ENCODE data around the gene RSAD2.
"Not testable (repeated sequence)": the region's sequence is repeated elsewhere in the genome, so short reads cannot be mapped to it uniquely, and the experiment has no call there.

Gene RSAD2

DNA sequence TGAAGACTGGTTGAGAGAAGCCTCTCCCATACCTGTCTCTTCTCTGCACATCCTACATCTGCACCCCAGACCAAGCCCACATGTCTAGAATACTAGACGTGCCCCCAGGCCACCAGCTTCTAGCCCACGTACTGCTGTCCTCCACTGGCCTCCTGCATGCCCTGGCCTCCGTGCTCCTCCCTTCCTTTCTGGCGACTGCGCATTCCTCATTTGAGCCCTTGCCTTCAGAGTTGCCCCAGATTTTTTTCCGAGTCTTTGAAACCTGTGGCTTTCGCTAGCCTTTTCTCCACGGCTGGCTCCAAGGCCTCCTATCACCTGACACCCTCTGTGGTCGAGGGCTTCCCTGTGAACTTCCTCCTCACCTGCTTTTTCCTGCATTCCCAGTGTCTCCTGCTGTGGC lies 50.9 kb downstream of the RSAD2 start:
- no peak for FAIRE-seq

DNA sequence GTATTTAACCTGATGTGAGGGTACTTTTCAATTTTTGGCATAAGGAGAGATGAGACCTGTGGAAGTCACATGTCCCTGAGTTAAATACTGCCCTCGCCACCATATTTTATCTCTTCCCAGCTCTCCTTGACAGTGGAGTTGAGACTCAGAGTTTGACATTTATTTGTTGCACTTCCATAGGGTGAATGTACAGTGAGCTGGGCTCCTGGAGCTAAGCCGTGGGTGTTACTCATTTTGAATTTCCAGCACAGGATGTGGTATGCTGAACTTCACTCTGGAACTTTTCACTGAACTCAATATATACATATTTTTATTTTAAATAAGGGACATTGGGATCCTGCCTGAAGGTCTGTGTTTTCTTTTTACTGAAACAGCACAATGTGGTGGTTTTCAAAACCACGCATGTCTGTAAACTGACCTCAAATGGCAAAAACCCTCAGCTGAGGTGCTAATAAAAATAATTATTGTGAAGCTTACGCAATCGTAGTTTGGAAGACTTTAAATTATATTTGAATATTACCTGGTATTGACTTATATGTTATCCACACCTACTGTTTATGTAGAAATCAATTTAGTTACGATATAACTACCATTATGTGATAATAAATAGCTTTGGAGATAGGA lies 51.7 kb downstream of the RSAD2 start:
- no peak for FAIRE-seq

DNA sequence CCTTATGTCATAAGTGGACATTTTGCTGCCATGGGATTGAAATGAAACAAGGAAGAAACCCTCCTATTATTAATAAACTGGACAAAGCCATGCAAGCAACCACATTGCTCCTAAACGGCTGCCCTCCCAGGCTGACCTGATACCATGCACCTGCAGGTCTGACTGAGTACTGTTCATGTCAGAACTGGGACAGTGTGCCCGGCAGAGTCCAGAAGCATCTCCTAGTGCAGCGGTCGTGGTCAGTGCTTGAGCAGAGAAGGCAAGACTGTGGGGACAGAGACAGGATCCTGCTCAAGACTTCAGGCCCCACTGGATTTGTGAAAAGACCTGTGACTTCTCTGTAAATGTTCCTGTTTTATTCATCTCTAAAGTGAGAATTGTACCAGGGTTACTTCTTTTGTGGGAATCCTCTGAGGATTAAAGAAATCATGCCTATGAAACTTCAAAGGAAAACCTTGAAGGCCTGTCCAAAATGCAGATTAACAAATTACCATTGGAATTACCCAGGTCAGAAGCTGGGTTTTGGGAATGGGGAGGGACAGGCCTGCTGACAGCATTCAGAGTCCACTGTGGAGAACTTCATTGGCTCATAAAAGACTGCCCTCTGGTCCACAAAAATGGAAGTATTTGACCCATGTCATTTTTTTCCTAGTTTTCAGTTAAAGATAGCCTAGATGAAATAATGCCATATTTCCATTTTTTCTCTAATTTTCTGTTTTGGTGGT lies 53.5 kb downstream of the RSAD2 start:
- FAIRE-seq = no peak

DNA sequence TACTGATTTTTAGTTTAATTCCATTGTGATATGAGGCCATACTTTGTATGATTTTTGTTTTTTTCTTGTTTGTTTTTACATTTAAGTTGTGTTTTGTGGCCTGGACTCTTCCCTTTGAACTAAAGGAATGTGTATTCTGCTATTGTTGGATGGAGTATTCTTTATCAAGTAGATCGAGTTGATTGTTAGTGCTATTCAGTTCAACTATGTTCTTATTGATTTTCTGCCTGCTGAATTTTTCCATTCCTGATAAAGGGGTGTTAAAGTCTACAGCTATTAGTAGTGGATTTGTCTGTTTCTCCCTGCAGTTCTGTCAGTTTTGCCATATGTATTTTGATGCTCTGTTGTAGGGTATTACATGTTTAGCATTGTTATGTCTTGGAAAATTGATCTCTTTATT lies 54.2 kb downstream of the RSAD2 start:
- FAIRE-seq = peak; percentile 35

DNA sequence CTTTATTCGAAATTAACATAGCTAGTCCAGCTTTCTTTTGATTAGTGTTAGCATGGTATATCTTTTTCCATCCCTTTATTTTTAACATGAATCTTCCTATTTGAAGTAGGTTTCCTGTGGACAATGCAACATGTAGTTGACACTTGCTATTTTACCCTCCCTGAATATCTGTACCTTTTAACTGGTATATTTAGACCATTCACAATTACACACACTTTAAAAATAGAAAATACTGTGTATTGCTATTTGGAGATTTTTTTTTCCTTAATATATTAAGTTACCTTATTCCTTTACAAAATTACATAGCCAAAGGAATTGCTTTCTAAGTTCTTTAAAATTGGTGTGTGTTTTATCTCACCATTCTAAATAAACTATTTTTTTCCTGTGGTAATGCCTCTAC lies 54.6 kb downstream of the RSAD2 start:
- FAIRE-seq = no peak

DNA sequence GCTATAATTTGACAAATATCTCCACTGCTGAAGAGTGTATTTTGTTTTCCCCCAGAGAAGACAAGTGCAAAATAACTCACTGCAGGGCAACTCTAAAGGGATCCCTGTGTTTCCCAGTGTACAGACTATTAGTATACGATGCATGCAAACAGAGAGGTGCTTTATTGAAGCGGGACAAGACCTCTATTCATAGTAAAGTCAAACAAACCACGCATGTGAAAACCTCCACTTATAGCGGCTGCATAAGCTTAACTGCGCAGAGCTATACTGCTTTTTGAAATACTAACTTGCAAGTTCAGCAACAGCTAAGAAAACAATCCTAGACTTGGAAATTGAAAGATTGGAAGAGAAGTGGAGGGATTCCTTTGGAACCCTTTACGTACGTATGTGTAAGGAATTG lies 55.3 kb downstream of the RSAD2 start:
- no peak for FAIRE-seq

DNA sequence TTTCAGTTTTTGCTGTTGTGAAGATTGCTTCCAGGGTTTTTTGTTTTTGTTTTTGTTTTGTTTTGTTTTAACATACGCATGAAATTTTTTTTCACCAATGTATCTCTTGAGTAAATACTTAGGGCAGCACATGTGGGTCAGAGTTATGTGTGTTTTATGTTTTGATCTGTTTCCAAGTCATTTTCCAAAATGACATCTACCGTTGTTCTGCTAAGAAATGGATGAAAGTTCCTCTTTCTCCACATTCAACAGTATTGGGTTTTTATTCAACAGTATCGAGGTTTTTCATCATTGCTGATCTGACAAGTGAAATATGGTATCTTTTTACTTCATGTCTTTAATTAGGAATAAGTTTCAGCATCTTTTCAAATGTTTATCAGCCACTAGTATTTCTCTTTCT lies 56.3 kb downstream of the RSAD2 start:
- no peak for FAIRE-seq

DNA sequence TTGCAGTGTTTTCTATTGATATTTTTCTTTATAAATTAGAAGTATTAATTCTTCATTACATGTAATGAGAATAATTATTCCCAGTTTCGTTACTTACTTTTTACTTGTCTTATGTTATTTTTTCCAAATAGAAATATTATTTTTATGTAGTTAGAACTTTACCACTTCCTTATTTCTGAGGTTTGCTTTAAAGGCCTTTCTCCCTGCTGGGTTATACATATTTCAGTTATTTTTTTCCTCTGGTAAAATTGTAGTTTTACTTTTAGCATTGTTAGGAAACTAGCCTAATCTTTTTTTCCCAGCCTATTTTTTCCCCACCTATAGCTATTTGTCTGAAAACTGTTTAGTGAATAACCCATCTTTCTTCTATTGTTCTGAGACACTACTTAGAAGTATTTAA lies 56.8 kb downstream of the RSAD2 start:
- FAIRE-seq = no peak

DNA sequence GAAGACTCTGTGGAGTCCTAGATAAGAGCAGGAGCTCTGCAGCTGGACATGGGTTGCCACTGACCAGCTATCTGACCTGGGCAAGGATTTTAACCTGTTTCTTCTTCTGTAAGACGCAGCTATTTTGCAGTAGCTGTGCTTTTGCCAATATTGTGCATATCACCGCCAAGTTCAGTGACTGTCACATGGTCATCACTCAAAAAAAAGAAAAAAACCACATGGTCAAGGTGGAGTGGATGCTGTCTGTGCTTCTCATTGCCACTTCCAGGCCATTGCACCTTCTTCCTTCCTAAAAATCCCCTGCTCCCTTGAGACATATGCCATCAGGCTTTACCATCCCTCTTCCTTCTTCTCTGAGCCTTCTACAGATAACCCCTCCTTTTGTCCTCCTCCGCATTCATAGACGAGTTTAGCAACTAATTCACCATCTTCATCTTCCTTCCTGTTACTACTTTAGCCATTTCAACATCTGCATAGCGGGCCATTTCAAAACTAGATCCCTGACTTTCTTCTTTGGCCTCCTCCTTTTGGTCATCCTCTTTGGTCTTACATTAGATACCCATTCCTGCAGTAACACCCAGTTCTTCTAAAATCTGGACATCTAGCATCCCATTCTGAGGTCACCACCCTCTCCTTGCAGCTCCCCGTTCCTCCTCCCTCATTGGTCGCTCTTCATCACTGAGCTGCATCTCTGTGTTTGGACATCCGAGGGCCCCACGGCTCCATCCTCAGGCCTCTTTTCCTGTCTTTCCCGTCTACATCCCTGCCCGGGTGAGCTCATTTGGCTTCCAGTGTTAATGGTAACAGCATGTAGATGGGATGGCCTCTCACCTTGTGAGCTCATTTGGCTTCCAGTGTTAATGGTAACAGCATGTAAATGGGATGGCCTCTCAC lies 57.4 kb downstream of the RSAD2 start:
- FAIRE-seq = no peak

DNA sequence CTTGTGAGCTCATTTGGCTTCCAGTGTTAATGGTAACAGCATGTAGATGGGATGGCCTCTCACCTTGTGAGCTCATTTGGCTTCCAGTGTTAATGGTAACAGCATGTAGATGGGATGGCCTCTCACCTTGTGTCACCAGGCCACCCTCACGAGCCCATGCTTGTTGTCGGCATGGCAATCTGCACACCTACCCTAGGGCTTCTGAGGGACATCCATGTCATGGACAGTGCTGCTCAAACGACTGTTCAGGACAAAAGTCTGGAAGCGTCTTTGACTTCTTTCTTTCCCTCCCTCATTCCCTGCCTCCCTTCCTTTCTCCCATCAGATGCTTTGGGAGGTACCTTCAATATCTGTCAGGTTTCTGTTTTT lies 58.1 kb downstream of the RSAD2 start:
- FAIRE-seq = not testable (repeated sequence)

DNA sequence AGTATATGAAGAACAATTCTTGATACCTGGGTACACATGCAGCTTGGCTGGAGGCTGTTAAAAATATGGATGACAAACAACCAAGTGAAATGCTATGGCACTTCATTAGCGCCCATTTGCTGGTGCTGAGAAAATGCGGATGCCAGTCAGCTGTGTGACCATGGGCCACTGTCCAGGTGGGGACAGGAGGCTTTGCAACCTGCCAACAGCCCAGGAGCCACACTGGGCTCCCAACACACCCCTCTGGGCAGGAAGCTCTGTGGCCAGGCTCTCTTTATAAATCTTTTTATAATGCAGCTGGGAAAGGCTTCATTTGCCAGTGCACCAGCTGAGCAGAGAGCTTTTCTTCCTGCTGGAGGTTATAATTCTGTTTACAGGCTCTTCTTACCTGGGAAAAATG lies 59.6 kb downstream of the RSAD2 start:
- FAIRE-seq = no peak

DNA sequence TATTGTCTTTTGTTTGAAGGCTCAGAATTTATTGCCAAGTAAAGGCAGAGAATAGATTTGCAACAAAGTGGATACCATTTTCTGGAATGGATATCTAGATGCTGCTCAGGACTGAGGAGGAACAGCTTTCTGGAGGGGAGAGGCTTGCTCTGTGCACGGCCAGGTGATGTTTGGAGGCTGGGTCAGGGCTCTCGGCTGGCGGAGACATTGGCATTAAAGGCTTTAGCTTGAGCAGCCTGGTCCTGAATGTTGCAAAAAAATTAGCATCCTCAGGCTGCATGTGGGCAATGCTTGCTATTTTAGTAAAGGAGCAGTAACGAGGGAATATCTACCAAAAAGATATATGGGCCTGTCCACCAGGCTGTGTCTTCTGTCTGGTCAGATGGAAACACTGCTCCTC lies 60.0 kb downstream of the RSAD2 start:
- FAIRE-seq = no peak

DNA sequence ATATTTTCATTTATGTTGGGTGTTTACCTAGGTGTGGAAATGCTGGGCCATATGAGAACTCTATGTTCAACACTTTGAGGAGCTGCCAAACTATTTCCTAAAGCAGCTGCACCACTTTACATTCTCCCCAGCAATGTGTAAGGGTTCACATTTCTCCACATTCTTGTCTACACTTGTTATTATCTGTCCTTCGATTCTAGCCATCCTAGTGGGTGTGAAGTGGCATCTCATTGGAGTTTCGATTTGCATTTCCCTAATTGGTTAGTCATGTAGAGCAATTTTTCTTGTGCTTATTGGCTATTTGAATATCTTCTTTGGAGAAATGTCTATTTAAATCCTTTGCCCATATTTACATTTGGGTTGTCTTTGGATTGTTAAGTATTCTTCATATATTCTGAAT lies 61.5 kb downstream of the RSAD2 start:
- no peak for FAIRE-seq

DNA sequence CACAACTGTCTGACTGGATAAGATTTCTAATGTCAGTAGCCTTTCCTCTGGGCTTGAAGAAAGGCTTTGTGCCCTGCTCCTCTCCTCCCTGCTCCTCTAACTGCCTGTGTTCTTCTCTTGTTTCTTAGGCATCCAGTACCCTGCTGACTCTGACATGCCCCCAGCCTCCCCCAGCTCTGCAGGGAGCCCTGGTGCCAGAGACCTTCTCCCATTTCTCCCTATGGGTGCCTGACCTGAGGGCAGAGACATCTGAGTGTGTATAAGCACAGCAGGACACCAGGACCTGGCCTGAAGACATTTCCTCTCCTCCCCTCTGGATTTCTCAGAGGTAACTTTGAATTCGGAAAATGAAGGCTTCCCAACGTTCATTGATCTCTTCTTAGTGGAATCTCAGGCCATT lies 63.2 kb downstream of the RSAD2 start:
- FAIRE-seq = no peak

DNA sequence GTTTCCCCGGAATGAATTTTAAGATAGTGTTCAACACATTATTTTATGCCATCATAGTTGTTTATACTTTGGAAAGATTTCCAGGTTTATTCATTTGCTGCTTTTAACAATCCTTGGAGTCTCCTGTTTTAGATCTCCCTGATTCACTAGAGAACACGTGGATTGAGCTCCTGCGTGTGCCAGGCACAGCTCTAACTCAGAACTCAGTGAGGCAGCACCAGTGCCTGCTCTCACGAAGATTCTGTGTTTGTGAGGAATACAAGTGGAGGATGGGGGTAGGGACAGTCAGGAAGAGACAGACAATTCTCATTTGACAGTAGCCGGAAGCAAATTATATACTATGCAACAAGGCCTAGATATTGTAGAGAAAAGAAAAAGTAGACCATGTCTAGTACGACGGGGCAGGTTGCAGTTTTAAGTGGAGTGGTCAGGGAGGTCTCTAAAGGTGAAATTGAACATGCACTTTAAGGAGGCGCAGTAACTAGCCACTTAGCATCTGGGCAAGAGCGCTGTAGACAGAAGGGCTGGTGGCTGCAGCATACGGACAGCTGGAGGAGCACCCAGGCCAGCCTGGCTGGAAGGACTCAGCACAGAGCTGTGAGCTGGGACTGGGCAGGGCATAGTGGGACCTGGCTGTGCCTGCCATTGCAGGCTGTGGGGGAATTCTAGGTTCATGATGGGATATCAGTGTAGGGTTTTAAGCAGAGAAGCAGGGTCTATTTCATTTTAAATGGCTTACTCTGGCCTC lies 63.9 kb downstream of the RSAD2 start:
- no peak for FAIRE-seq

DNA sequence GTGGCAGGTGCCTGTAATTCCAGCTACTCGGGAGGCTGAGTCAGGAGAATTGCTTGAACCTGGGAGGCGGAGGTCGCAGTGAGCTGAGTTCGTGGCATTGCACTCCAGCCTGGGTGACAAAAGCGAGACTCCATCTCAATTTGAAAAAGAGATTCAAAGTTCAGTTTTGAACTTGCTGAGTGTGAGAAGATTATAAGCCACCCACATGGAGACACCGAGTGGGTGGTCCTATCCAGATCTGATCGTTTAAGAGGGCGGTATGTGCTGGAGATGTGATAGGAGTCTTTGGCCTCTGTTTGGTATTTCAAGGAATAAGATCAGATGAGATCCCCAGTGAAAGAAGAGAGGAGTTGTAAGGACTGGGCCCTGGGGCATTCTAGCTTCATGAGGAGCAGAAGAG lies 65.3 kb downstream of the RSAD2 start:
- no peak for FAIRE-seq

DNA sequence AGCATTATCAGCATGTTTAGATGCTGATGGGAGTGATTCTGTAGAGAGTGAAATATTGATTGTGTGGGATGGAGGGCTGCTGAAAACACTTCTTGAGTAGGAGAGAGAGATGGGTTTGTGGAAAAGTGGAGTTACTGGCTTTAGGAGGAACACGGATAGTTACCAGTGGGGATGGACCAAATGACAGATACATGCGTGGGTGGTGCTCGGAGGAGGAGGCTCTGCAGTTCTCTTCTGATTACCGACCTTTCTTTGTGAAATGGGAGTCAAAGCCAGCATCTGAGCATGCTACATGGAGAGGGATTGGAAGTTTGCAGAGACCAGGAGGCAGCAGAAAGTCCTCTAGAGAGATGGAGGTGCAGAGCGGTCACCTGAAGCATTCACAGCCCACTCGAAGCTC lies 65.9 kb downstream of the RSAD2 start:
- FAIRE-seq = no peak

DNA sequence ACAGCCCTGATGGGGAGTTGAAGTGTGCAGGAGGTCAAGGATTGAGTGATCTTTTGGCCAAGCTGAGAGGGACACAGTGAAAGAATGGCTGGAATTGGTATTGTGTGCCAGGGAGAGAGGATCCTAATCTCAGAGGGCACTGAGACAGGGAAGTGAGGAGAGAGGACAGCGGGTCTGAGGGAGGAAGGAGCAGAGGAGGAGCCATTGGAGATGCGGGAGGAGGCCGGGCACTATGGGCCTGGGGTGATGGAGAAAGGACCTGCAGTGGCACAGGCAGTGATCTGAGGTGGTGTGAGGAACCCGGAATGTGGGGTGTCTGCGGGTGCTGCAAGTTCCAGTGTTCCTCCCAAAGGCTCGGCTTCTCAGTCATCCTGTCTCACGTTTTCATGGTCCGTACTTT lies 66.4 kb downstream of the RSAD2 start:
- no peak for FAIRE-seq

DNA sequence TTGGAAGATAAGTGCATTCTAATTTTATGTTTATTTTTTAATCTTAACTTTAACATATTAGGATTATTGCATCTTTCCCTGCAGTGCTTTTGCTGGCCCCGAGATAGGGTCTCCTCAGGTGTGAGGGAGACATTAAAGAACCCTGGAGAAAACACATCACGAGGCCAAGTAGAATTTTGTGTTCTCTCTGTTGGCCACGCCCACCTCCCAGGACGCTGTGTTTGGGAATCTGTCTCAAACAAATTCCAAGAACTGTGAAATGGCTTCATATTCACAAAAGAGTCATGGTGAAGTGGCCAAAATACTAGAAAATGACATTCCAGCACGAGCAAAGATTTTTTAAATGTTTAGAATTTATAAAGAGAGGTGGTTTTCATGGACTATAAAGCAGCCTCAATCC lies 67.0 kb downstream of the RSAD2 start:
- FAIRE-seq = no peak

DNA sequence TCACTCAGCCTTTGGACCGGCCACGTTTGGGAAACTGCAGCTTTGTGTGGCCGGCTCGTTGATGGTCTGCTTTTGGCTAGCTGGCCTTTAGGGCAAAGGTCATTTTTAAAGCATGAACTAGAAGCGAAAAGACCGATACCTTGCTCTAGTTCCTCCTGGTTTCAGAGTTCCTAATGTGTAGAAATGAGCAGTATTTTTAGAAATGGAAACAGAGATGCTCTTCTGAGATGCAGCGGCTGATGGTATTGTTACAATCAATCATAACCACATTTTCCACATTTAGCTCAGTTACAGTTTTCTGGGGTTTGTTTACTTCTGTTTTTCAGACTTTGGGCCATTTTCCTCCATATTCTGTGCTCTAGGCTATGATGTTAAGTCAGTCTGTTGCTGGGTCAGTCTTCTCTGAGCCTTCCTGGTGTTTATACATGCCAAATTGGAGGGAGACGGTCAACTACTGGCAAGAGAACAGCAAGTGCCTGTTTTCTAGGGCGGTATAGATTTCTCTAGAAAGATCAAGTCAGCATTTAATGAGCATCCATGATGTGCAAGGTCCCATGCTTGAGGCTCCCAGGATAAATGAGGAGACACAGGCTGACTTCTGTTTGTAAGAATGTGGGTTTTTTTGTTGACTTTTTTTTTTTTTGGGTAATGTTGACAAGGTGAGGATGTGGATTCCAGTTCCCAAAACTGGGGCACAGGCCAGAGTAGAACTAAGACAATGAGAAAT lies 67.7 kb downstream of the RSAD2 start:
- no peak for FAIRE-seq

DNA sequence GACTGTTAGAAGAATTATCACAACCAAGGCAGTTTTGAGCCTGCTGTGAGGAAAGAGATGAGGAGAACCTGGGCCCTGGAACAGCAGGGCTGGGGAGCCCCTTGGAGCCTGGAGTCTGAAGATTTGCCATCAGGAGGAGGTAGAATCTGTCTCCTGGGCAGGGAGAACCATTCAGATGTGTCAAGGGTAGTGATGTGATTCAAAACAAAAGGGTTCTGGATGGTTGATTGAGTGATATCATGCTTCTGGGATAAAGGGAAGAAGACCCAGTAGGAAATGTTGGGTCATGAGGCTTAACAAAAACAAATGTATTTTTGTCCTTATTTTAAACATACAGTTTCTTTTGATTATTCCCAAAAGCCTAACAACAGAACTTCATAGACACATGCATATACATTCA lies 68.2 kb downstream of the RSAD2 start:
- FAIRE-seq = no peak

DNA sequence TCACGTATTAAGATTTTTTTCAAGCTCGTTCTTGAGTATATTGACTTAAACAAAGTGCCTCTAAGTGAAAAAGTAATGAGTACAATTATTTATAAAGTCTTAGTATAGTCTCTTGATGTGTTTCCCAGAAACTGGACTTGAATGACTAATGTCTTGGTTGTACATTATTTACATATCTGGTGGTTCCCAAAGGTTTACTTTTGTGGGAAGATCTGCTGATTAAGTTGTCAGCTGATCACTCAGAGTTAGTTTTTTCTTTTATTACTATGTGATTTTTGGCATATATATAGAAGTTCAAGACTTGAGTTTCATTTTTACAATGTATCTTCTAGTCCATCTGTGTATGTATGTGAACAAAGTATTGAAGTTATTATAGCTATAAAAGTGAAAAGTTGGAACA lies 69.1 kb downstream of the RSAD2 start:
- no peak for FAIRE-seq

Data from endometrium (tissue), 2 donors.